Right atrium auricular region (tissue), 2 donors: ENCODE measurements around the gene PTPN4. TPM values are rescaled to one million over a fixed set of nuclear protein-coding genes. Genes with fewer than 3 reads are reported as not detected.

ENCODE experiments used
- DNase-seq: peaks from one replicate; pipeline ENCODE4 v3.0.0-alpha.2; 2019; ENCODE audit warnings: low spot score
- H3K27ac ChIP-seq, 2 donors: fragments of 200-600 bp; sonication (generic); 1 replicate in 1 of 2; 2 replicates in 1 of 2; pipeline ENCODE4 v1.5.1; 2016 to 2019
- H3K27me3 ChIP-seq, 2 donors: fragments of 200-600 bp; sonication (generic); one replicate each; pipeline versions ENCODE4 v1.5.1 to v1.6.0; 2017 to 2019
- H3K36me3 ChIP-seq: fragments of 200-600 bp; sonication (generic); one replicate; pipeline ENCODE4 v1.5.1; 2016
- H3K4me1 ChIP-seq, 2 donors: fragments of 200-600 bp; sonication (generic); one replicate each; pipeline versions ENCODE4 v1.5.1 to v1.6.0; 2017 to 2019
- H3K4me3 ChIP-seq, 2 donors: fragments of 200-600 bp; sonication (generic); 1 replicate in 1 of 2; 2 replicates in 1 of 2; pipeline ENCODE4 v1.5.1; 2017 to 2019; ENCODE audit warnings: mild to moderate bottlenecking in 1 of 2, moderate library complexity in 1 of 2
- H3K9me3 ChIP-seq, 2 donors: fragments of 200-600 bp; sonication (generic); one replicate each; pipeline ENCODE4 v1.5.1; 2019
- CTCF ChIP-seq, 2 donors: fragments of 200-600 bp; sonication (generic); IDR thresholded peaks; one replicate each; pipeline ENCODE4 v1.5.1; 2019; ENCODE audit warnings: antibody characterized with exemption in 2 of 2
- total RNA-seq, 2 donors: library from RNA; depleted of rRNA; stranded (reverse); fragments of >200 nt; gene quantifications; one replicate each; pipeline ENCODE4 v1.1.0, GENCODE V29; 2016

PTPN4 gene
- total RNA-seq, 2 donors from 2014 or later = 23.7 to 44.1 TPM

- TF ChIP-seq CTCF (IDR thresholded peaks at IDR 0.05) = no peak
- Histone ChIP-seq H3K9me3 (no peaks in the 10 kb centered on the region), H3K27me3 (no peaks in the 10 kb centered on the region), H3K27ac (no peak overlapping the region), H3K4me3 (no peak overlapping the region), H3K4me1 (peaks cover 0 to 19% of the 10 kb centered on the region in 2 donors), H3K36me3 (no peaks in the 10 kb centered on the region)
- no peak for DNase-seq
Observed at GRCh38 chr2:119775102-119775501, 15.4 kb downstream of the PTPN4 start.

GRCh38 chr2:119782308-119783027 is 22.7 kb downstream of the PTPN4 start:
- H3K9me3 ChIP-seq = no peaks in the 10 kb centered on the region
- TF ChIP-seq CTCF (IDR thresholded peaks at IDR 0.05) = no peak
- DNase-seq = no peak
- H3K27me3 ChIP-seq = no peaks in the 10 kb centered on the region
- H3K27ac ChIP-seq = no peak overlapping the region
- H3K4me3 ChIP-seq = no peak overlapping the region
- H3K36me3 ChIP-seq = no peaks in the 10 kb centered on the region
- no peaks in the 10 kb centered on the region for H3K4me1 ChIP-seq

GRCh38 chr2:119784876-119785275 is 25.2 kb downstream of the PTPN4 start:
- no peak overlapping the region for H3K27ac ChIP-seq
- no peak for TF ChIP-seq CTCF (IDR thresholded peaks at IDR 0.05)
- no peaks in the 10 kb centered on the region for H3K4me1 ChIP-seq
- DNase-seq = no peak
- no peak overlapping the region for H3K4me3 ChIP-seq
- H3K9me3 ChIP-seq = peaks cover 0 to 10% of the 10 kb centered on the region in 2 donors
- H3K36me3 ChIP-seq = no peaks in the 10 kb centered on the region
- no peaks in the 10 kb centered on the region for H3K27me3 ChIP-seq

- no peak for DNase-seq
- H3K27me3 ChIP-seq = no peaks in the 10 kb centered on the region
Observed at GRCh38 chr2:119786295-119786694, 26.6 kb downstream of the PTPN4 start.

GRCh38 chr2:119788752-119789151 is 29.0 kb downstream of the PTPN4 start:
- no peak for TF ChIP-seq CTCF (IDR thresholded peaks at IDR 0.05)
- Histone ChIP-seq H3K4me1 (no peaks in the 10 kb centered on the region), H3K9me3 (peaks cover 4 to 36% of the 10 kb centered on the region in 2 donors), H3K27ac (no peak overlapping the region), H3K36me3 (no peaks in the 10 kb centered on the region), H3K4me3 (no peak overlapping the region), H3K27me3 (no peaks in the 10 kb centered on the region)
- no peak for DNase-seq

More at GRCh38 chr2:119786295-119786694, 26.6 kb downstream of the PTPN4 start:
- no peaks in the 10 kb centered on the region for H3K4me1 ChIP-seq
- H3K36me3 ChIP-seq = no peaks in the 10 kb centered on the region
- no peak overlapping the region for H3K4me3 ChIP-seq
- TF ChIP-seq CTCF (IDR thresholded peaks at IDR 0.05) = no peak
- no peak overlapping the region for H3K27ac ChIP-seq
- peaks cover 0 to 24% of the 10 kb centered on the region in 2 donors for H3K9me3 ChIP-seq

GRCh38 chr2:119790466-119790865 is 30.7 kb downstream of the PTPN4 start:
- Histone ChIP-seq H3K27me3 (no peaks in the 10 kb centered on the region), H3K27ac (no peak overlapping the region), H3K4me3 (no peak overlapping the region), H3K4me1 (peaks cover 0 to 8% of the 10 kb centered on the region in 2 donors), H3K9me3 (peaks cover 4 to 36% of the 10 kb centered on the region in 2 donors), H3K36me3 (no peaks in the 10 kb centered on the region)
- DNase-seq = no peak
- TF ChIP-seq CTCF (IDR thresholded peaks at IDR 0.05) = no peak
